GM23338 (cell line): Measurements from ENCODE around the gene CELSR3.

Source experiments
- CTCF ChIP-seq, 2 experiments: fragments of 200-600 bp in 1 of 2; sonication (generic) in 1 of 2; conservative IDR thresholded peaks; 2 replicates each; pipeline versions ENCODE4 v1.5.1 to v1.6.1; 2016 to 2017; ENCODE audit warnings: antibody characterized with exemption in 2 of 2, low read depth in 2 of 2, mild to moderate bottlenecking in 2 of 2, moderate library complexity in 1 of 2
- EZH2 ChIP-seq: fragments of 200-600 bp; sonication (generic); IDR thresholded peaks from one replicate; pipeline ENCODE4 v1.8.0; 2017; ENCODE audit warnings: antibody characterized with exemption, mild to moderate bottlenecking, low read depth; ENCODE audit not compliant: unreplicated experiment

GRCh38 chr3:48588230-48588629, 74.5 kb downstream of the CELSR3 start:
- TF ChIP-seq CTCF (conservative IDR thresholded peaks at IDR 0.05; ENCODE audit: low read depth in 2 of 2) = no peak
- no peak for TF ChIP-seq EZH2
